DMS53 treated with DMSO at 0.1 percent for 48 hours (cell line): ENCODE measurements around the gene NUDT8.
"Not testable (repeated sequence)": the region's sequence is repeated elsewhere in the genome, so short reads cannot be mapped to it uniquely, and the experiment has no call there.

ENCODE experiments used
- DNase-seq: peaks from one replicate; lab custom pipeline; 2025; ENCODE audit not compliant: unreplicated experiment; lab: John Stamatoyannopoulos, UW

Gene NUDT8

DNA sequence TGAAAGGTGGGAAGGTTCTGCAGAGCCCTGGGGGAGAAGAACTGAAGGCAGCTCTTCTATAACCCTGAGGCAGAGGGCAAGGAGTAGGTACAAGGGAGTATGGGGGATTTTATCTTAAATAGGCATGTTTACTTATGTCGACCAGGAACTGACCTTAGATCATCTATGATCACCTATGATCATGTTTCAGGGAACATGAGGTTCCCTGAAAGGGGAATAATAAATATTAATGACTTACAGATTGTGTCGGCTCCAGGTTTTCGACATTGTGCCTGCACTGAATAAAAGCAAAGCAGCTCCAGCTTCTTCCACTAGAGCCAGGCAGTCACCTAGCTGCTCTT, 36.2 kb downstream of the NUDT8 start:
- DNase-seq: no peak

DNA sequence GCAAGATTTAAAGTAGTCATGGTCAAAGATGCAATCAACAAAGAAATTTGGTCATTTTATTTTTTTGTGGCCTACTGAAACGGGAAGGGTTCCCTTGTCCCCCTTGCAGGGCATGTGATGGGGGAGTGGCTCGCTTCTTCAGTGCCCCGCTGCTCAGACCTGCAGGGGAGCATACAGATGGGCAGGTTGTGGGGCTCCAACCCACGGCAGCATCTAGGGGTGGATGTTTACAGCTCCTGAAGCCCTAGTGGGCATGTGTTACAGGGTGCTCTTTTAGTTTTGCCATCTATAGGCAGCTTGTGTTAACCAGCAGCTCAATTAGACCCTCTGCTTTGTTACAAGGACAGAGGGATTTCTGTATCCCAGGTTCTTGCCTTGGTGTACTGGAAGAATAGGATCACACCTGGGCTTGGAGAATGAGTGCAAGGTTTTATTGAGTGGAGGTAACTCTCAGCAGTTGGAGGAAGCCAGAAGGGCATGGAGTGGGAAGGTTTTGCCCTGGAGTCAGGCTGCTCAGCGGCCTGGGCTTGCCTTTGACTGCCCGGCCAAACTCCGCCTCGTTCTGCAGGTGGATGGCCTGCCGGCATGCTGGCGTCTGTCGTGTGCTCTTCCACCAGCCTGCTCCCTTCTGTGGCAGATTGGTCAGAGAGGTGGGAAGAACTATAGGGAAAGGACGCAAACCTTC, 36.7 kb downstream of the NUDT8 start:
- no peak for DNase-seq

DNA sequence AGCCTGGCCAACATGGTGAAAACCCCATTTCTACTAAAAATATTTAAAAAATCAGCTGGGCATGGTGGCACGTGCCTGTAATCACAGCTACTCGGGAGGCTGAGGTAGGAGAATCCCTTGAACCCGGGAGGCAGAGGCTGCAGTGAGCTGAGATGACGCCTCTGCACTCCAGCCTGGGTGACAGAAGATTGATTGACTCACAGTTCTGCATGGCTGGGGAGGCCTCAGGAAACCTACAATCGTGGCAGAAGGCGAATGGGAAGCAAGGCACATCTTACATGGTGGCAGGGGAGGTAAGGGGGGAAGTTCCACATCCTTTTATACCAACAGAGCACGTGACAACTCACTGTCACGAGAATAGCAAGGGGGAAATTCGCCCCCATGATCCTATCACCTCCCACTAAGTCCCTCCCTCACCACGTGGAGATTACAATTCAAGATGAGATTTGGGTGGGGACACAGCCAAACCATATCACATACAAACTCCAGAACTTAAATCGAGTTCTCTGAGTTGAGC, 40.8 kb downstream of the NUDT8 start:
- not testable (repeated sequence) for DNase-seq

DNA sequence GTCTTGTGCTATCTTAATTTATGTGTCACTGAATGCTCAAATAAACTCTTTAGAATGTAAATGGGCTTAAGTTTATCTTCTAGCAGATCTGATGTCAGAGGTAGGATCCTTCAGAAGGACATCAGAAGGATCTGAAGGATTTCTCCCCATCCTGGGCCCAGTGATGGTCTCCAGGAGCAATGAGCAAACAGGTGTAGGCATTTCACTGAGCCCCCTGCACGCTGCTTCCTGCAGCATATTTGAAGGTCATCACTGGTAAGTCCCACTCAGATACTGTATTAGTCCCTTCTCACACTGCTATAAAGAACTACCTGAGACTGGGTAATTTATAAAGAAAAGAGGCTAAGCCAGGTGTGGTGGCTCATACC, 41.6 kb downstream of the NUDT8 start:
- DNase-seq: no peak

DNA sequence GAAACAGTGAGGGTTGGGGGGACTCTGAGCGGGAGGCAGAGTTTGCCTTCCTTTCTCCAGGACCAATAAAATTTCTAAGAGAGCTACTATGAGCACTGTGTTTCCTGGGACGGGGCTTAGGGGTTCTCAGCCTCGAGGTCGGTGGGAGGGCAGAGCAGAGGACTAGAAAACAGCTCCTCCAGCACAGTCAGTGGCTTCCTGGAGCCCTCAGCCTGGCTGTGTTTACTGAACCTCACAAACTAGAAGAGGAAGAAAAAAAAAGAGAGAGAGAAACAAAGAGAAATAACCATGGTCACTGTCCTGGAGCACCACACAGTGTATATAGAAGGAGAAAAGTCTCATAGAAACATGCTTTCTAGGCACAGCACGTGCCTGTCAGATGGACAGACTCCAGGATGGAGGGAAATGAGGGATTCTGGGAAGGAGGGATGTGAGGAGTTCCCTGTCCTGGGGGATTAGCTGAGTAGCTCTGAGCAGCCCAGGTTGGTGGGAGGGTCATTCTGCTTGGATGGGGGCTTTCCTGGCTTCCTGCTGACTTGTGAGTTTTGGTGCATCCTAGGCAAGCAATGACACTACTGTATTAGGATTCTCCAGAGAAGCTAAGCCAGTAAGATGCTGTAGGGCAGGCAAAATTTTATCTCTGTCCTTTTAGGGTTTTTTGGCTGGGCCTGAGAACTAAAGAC, 43.0 kb downstream of the NUDT8 start:
- DNase-seq: no peak

DNA sequence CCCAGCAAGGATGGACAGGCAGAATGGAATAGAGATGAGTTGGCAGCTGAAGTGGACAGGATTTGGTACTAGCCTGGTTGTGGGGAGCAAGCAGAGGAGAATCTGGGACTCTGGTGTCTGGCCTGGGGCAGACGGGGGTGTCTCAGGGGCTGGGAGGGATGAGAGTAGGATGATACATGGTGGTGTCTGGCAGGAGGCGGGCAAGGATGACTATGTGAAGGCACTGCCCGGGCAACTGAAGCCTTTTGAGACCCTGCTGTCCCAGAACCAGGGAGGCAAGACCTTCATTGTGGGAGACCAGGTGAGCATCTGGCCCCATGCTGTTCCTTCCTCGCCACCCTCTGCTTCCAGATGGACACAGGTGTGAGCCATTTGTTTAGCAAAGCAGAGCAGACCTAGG, 43.8 kb downstream of the NUDT8 start:
- no peak for DNase-seq

DNA sequence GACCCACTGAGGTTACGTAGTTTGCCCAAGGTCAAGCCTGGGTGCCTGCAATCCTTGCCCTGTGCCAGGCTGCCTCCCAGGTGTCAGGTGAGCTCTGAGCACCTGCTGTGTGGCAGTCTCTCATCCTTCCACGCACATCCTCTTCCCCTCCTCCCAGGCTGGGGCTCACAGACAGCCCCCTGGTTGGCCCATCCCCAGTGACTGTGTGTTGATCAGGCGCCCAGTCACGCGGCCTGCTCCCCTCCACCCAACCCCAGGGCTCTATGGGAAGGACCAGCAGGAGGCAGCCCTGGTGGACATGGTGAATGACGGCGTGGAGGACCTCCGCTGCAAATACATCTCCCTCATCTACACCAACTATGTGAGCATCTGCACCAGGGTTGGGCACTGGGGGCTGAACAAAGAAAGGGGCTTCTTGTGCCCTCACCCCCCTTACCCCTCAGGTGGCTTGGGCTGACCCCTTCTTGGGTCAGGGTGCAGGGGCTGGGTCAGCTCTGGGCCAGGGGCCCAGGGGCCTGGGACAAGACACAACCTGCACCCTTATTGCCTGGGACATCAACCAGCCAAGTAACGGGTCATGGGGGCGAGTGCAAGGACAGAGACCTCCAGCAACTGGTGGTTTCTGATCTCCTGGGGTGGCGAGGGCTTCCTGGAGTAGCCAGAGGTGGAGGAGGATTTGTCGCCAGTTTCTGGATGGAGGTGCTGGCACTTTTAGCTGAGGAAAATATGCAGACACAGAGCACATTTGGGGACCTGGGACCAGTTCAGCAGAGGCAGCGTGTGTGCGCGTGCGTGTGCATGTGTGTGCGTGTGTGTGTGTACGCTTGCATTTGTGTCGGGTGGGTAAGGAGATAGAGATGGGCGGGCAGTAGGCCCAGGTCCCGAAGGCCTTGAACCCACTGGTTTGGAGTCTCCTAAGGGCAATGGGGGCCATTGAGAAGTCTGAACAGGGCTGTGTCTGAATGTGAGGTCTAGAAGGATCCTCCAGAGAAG, 44.6 kb downstream of the NUDT8 start:
- no peak for DNase-seq

DNA sequence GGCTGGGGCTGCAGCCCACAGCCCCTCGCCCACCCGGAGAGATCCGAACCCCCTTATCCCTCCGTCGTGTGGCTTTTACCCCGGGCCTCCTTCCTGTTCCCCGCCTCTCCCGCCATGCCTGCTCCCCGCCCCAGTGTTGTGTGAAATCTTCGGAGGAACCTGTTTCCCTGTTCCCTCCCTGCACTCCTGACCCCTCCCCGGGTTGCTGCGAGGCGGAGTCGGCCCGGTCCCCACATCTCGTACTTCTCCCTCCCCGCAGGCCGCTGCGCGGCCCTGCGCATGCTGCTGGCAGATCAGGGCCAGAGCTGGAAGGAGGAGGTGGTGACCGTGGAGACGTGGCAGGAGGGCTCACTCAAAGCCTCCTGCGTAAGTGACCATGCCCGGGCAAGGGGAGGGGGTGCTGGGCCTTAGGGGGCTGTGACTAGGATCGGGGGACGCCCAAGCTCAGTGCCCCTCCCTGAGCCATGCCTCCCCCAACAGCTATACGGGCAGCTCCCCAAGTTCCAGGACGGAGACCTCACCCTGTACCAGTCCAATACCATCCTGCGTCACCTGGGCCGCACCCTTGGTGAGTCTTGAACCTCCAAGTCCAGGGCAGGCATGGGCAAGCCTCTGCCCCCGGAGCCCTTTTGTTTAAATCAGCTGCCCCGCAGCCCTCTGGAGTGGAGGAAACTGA, 45.4 kb downstream of the NUDT8 start:
- DNase-seq: peak; percentile 29

DNA sequence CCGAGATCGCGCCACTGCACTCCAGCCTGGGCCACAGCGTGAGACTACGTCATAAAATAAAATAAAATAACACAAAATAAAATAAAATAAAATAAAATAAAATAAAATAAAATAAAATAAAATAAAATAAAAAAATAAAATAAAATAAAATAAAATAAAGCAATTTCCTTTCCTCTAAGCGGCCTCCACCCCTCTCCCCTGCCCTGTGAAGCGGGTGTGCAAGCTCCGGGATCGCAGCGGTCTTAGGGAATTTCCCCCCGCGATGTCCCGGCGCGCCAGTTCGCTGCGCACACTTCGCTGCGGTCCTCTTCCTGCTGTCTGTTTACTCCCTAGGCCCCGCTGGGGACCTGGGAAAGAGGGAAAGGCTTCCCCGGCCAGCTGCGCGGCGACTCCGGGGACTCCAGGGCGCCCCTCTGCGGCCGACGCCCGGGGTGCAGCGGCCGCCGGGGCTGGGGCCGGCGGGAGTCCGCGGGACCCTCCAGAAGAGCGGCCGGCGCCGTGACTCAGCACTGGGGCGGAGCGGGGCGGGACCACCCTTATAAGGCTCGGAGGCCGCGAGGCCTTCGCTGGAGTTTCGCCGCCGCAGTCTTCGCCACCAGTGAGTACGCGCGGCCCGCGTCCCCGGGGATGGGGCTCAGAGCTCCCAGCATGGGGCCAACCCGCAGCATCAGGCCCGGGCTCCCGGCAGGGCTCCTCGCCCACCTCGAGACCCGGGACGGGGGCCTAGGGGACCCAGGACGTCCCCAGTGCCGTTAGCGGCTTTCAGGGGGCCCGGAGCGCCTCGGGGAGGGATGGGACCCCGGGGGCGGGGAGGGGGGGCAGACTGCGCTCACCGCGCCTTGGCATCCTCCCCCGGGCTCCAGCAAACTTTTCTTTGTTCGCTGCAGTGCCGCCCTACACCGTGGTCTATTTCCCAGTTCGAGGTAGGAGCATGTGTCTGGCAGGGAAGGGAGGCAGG, 46.2 kb downstream of the NUDT8 start, which contains the start of gene GSTP1:
GSTP1 (plus strand) TSS at position 566 of the 958 bp plus-strand sequence; CDS start at position 598, 32 bp downstream.
- DNase-seq: peak; percentile 92

DNA sequence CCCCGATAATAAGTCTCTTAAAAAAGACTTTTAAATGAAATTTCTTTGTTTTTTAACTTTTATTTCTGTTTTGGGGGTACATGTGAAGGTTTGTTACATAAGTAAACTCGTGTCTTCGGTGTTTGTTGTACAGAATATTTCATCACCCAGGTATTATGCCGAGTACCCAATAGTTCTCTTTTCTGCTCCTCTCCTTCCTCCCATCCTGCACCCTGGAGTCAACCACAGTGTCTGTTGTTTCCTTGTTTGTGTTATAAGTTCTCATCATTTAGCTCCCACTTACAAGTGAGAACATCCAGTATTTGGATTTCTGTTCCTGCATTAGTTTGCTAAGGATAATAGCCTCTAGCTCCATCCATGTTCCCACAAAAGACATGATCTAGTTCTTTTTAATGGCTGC, 47.7 kb downstream of the NUDT8 start:
- DNase-seq: peak; percentile 61

DNA sequence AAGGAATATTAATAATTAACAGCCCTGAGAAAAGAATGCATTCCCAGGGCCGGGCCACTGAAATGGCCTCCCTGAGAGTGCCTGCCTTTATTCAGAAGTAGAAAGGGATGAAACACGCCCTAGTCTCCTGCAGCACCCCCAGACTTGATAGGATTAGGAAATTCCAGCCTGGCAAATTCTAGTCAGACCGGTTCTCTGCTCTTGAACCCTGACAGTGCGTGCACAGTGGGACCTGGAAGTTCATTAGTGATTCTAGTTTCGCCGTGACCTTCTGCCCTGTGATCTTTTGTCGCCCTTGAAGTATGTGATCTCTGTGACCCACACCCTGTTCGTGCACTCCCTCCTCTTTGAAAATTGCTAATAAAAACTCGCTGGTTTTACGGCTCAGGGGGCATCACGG, 48.3 kb downstream of the NUDT8 start:
- peak; percentile 92 for DNase-seq

DNA sequence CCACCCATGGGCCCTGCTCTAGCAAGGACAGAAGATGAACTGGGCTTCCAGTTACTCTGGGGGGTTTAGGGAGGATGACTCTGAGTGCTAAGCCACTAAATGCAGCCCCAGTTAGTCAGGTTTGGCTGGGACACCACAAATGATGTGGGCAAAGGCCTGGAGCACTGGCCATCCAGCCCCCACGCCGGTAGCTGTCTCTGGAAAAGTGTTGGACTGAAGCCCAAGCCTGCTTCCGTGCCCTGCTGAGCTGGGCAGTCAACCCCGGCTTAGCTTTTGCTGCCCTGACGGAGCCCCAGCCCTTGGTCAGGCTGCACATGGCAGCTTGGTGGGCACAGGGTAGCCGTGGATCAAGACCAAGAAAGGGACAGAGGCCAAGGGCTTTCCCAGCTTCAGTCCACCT, 51.8 kb downstream of the NUDT8 start:
- DNase-seq: no peak
